ENCODE data around the gene FNDC3B. TPM values are rescaled to one million over a fixed set of nuclear protein-coding genes. Genes with fewer than 3 reads are reported as not detected.

The FNDC3B gene
- total and polyA plus RNA-seq, 2 donors (not counting 1 experiment from before 2014, with no cell fraction given) = 1.2 to 9.2 TPM

DNA sequence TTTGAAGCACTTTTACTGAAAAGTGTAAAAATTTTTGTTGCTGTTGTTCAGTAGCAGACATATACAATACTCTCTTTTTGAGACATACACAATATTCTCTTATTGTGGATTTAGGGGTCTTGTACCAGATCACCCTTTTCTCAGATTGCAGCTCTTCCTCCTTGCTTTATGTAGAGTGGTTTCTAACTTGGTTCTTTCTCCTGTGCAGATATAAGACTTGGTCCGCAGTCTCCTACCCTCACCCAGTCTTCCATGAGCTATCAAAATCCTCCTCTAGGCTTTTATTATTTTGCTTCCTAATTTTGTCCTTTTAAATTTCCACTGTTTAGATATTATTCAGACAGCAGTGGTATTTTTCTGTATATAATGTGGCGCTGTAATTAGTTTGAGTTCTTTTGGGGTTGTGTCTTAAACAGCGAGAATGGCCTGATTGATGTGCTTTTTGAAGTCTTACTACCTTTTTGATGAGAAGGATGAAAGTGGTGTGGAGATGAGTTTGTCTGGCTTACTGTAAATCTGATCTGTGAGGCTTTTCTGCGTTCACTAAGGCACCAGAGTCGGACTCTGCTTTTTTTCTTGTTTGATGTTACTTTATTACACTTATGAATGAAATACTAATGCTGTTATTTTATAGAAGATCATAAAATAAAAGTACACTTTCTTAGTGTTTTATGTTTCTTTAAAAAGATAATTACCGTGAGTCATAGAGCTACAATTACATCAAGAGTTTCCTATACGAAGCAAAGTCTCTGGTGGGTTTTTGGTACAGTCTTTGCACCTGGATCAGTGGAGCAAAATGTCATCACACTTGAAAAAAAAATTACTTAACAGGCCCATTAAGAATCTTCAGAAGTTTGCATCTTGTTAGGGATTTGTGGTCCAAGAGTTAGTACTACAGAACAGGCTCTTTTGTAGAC, 27.8 kb downstream of the FNDC3B start:
- no peak for ATAC-seq (ENCODE audit: low read depth)
- ChIA-PET CTCF (no interaction called here), POLR2A (no interaction called here)
- 100% methylated on average over 3 of the region's 7 CpGs for WGBS (ENCODE audit: insufficient coverage)
- Histone ChIP-seq H3K4me1 (ENCODE audit: control insufficient read depth in 2 of 2, insufficient read depth in 2 of 2, low read length in 2 of 2) (peaks cover 11 to 13% of the 10 kb centered on the region in 2 donors), H3K9me3 (ENCODE audit: control extremely low read depth in 1 of 3, control insufficient read depth in 2 of 3, insufficient read depth in 1 of 3, low read length in 2 of 3) (peaks cover 0 to 3% (median 0%) of the 10 kb centered on the region in 3 donors), H4K20me1 (ENCODE audit: control insufficient read depth, insufficient read depth, low read length, poor library complexity, severe bottlenecking) (no peaks in the 10 kb centered on the region), H3K36me3 (replicated peaks in 1 of 2; ENCODE audit: control extremely low read depth in 1 of 2, control insufficient read depth in 1 of 2, extremely low read depth in 1 of 2, insufficient read depth in 2 of 2, low read length in 1 of 2) (no peaks in the 10 kb centered on the region), H2AFZ (ENCODE audit: insufficient read depth, low read depth, low read length, poor library complexity, severe bottlenecking) (no peak overlapping the region), H3K79me2 (ENCODE audit: control insufficient read depth, insufficient read depth, low read length) (no peaks in the 10 kb centered on the region), H3K27me3 (replicated peaks in 1 of 4; ENCODE audit: control extremely low read depth in 1 of 4, control insufficient read depth in 3 of 4, insufficient read depth in 4 of 4, low read length in 3 of 4) (peaks cover 0 to 29% (median 21%) of the 10 kb centered on the region in 4 experiments), H3K9ac (ENCODE audit: low read length) (no peak overlapping the region), H3K27ac (ENCODE audit: low read length in 2 of 2) (no peak overlapping the region), H3K4me3 (ENCODE audit: control extremely low read depth in 1 of 5, extremely low read depth in 1 of 5, insufficient read depth in 1 of 5, low read depth in 2 of 5, low read length in 4 of 5) (no peak overlapping the region), H3K4me2 (replicated peaks; ENCODE audit: low read depth, low read length, poor library complexity, severe bottlenecking) (no peak overlapping the region)
- peaks cover 13% of the 10 kb centered on the region for H3K4me1 Mint-ChIP-seq
- peaks cover 27% of the 10 kb centered on the region for H3K27me3 Mint-ChIP-seq
- intact Hi-C loops (cut with micrococcal nuclease) = no loop called here
- TF ChIP-seq, protein P1, sequence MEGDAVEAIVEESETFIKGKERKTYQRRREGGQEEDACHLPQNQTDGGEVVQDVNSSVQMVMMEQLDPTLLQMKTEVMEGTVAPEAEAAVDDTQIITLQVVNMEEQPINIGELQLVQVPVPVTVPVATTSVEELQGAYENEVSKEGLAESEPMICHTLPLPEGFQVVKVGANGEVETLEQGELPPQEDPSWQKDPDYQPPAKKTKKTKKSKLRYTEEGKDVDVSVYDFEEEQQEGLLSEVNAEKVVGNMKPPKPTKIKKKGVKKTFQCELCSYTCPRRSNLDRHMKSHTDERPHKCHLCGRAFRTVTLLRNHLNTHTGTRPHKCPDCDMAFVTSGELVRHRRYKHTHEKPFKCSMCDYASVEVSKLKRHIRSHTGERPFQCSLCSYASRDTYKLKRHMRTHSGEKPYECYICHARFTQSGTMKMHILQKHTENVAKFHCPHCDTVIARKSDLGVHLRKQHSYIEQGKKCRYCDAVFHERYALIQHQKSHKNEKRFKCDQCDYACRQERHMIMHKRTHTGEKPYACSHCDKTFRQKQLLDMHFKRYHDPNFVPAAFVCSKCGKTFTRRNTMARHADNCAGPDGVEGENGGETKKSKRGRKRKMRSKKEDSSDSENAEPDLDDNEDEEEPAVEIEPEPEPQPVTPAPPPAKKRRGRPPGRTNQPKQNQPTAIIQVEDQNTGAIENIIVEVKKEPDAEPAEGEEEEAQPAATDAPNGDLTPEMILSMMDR (IDR thresholded peaks at IDR 0.05) = no peak
- no peak for TF ChIP-seq EZH2 (IDR thresholded peaks at IDR 0.05; ENCODE audit: borderline replicate concordance, insufficient read depth, low read depth, low read length, poor library complexity, severe bottlenecking)
- no peak overlapping the region for H3K27ac Mint-ChIP-seq
- H3K4me3 Mint-ChIP-seq = no peak overlapping the region
- H3K9me3 Mint-ChIP-seq (ENCODE audit: insufficient read depth) = no peaks in the 10 kb centered on the region
- no peak for DNase-seq

DNA sequence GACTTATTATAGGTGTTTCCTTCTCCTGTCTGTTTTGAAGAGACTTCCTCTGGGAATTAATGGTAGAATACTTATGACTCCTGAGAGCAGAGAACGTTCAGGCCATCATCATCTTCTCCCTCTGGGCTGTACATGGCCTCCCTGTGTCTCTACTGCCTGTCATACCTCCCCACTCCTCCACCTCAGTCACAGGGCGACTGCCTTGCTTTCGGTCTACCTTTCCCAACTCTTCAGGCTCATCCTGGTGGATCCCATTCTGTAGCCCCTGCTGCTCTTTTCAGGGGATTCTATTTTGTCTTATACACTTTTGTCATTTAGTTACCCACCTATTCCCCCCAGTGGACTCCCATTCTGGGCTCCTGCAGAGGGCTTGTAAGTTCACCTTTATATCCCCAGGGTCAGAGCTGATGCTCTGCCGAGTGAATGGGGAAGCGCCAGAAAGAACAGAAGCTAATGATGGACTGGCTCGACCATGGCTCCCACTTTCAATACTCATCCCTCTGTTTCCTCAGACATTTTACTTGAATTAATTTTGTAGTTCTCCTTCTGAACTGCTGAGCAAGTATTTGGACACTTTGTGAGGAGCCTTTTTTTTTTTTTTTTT, 28.6 kb downstream of the FNDC3B start:
- intact Hi-C loops (cut with micrococcal nuclease) = no loop called here
- Histone ChIP-seq H3K79me2 (ENCODE audit: control insufficient read depth, insufficient read depth, low read length) (no peaks in the 10 kb centered on the region), H3K36me3 (replicated peaks in 1 of 2; ENCODE audit: control extremely low read depth in 1 of 2, control insufficient read depth in 1 of 2, extremely low read depth in 1 of 2, insufficient read depth in 2 of 2, low read length in 1 of 2) (no peaks in the 10 kb centered on the region), H3K9me3 (ENCODE audit: control extremely low read depth in 1 of 3, control insufficient read depth in 2 of 3, insufficient read depth in 1 of 3, low read length in 2 of 3) (peaks cover 0 to 3% (median 0%) of the 10 kb centered on the region in 3 donors), H3K4me2 (replicated peaks; ENCODE audit: low read depth, low read length, poor library complexity, severe bottlenecking) (no peak overlapping the region), H4K20me1 (ENCODE audit: control insufficient read depth, insufficient read depth, low read length, poor library complexity, severe bottlenecking) (no peaks in the 10 kb centered on the region), H3K4me3 (ENCODE audit: control extremely low read depth in 1 of 5, extremely low read depth in 1 of 5, insufficient read depth in 1 of 5, low read depth in 2 of 5, low read length in 4 of 5) (no peak overlapping the region), H3K9ac (ENCODE audit: low read length) (no peak overlapping the region), H3K27ac (ENCODE audit: low read length in 2 of 2) (no peak overlapping the region), H3K4me1 (ENCODE audit: control insufficient read depth in 2 of 2, insufficient read depth in 2 of 2, low read length in 2 of 2) (peaks cover 4 to 5% of the 10 kb centered on the region in 2 donors), H3K27me3 (replicated peaks in 1 of 4; ENCODE audit: control extremely low read depth in 1 of 4, control insufficient read depth in 3 of 4, insufficient read depth in 4 of 4, low read length in 3 of 4) (peaks cover 0 to 25% (median 21%) of the 10 kb centered on the region in 4 experiments), H2AFZ (ENCODE audit: insufficient read depth, low read depth, low read length, poor library complexity, severe bottlenecking) (no peak overlapping the region)
- POLR2A ChIA-PET = no interaction called here
- 81% methylated on average over 3 of the region's 6 CpGs for WGBS (ENCODE audit: insufficient coverage)
- peaks cover 32% of the 10 kb centered on the region for H3K27me3 Mint-ChIP-seq
- TF ChIP-seq EZH2 (IDR thresholded peaks at IDR 0.05; ENCODE audit: borderline replicate concordance, insufficient read depth, low read depth, low read length, poor library complexity, severe bottlenecking) = no peak
- H3K9me3 Mint-ChIP-seq (ENCODE audit: insufficient read depth) = no peaks in the 10 kb centered on the region
- ATAC-seq (ENCODE audit: low read depth) (no peak), DNase-seq (no peak)
- H3K4me3 Mint-ChIP-seq = no peak overlapping the region
- peaks cover 5% of the 10 kb centered on the region for H3K4me1 Mint-ChIP-seq
- H3K27ac Mint-ChIP-seq = no peak overlapping the region
- CTCF ChIA-PET = no interaction called here

Measured in B cell (primary cell).